Neural crest cell (in vitro differentiated cells): ENCODE measurements around the gene ATP5IF1. TPM values are rescaled to one million over a fixed set of nuclear protein-coding genes. Genes with fewer than 3 reads are reported as not detected.

ENCODE experiments used
- DNase-seq: peaks from one replicate; pipeline ENCODE4 v3.0.0; 2021; ENCODE audit warnings: low read depth, mixed read lengths, low spot score
- H3K27ac Mint-ChIP-seq: one replicate; pipeline ENCODE4 v1.8.0; 2021; ENCODE audit warnings: mild to moderate bottlenecking, mixed read lengths; ENCODE audit not compliant: unreplicated experiment
- H3K27me3 Mint-ChIP-seq: 2 replicates; pipeline ENCODE4 v1.8.0; 2021; ENCODE audit warnings: low read depth, mild to moderate bottlenecking, mixed read lengths
- H3K36me3 Mint-ChIP-seq: 2 replicates; pipeline ENCODE4 v1.8.0; 2021; ENCODE audit warnings: low read depth, mild to moderate bottlenecking, mixed read lengths
- H3K4me1 Mint-ChIP-seq: 2 replicates; pipeline ENCODE4 v1.8.0; 2021; ENCODE audit warnings: mixed read lengths
- H3K4me3 Mint-ChIP-seq: one replicate; pipeline ENCODE4 v1.8.0; 2021; ENCODE audit warnings: mild to moderate bottlenecking, mixed read lengths
- H3K9me3 Mint-ChIP-seq: 2 replicates; pipeline ENCODE4 v1.8.0; 2021; ENCODE audit warnings: mixed read lengths
- total RNA-seq: library from RNA; stranded (reverse); gene quantifications from 2 replicates; pipeline ENCODE4 v1.2.1, GENCODE V29; 2021
- TF ChIP-seq, protein P1 (sequence below): fragments of 200-600 bp; sonication (generic); conservative IDR thresholded peaks from 2 replicates; pipeline ENCODE4 v1.5.0; 2021; ENCODE audit warnings: antibody characterized with exemption, mild to moderate bottlenecking

Gene ATP5IF1
- total RNA-seq, 1 donor from 2014 or later = 125 TPM

DNA sequence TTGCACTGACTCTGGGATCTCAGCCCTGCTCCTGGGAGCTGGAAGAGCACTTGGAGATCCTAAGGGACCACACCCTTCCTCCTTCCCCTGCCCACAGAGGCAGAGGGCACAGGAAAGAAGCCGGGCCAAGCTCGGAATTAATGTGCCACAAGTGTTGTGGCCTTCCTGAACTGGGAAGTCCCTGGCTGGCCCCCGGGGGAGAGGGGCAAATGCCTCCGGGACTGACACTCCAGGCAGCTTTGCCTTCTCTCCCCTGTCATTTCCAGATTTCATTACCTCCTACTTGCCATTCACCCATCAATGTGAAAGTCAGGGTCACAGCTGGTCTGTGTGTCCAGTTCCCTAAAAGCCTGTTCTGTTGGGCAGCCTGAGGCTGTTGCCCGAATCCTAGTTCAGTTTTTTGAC, 45.1 kb downstream of the ATP5IF1 start:
- Mint-ChIP-seq H3K36me3 (no peaks in the 10 kb centered on the region), H3K9me3 (no peaks in the 10 kb centered on the region), H3K4me1 (no peaks in the 10 kb centered on the region), H3K27me3 (no peaks in the 10 kb centered on the region), H3K4me3 (no peak overlapping the region), H3K27ac (no peak overlapping the region)
- TF ChIP-seq, protein P1, sequence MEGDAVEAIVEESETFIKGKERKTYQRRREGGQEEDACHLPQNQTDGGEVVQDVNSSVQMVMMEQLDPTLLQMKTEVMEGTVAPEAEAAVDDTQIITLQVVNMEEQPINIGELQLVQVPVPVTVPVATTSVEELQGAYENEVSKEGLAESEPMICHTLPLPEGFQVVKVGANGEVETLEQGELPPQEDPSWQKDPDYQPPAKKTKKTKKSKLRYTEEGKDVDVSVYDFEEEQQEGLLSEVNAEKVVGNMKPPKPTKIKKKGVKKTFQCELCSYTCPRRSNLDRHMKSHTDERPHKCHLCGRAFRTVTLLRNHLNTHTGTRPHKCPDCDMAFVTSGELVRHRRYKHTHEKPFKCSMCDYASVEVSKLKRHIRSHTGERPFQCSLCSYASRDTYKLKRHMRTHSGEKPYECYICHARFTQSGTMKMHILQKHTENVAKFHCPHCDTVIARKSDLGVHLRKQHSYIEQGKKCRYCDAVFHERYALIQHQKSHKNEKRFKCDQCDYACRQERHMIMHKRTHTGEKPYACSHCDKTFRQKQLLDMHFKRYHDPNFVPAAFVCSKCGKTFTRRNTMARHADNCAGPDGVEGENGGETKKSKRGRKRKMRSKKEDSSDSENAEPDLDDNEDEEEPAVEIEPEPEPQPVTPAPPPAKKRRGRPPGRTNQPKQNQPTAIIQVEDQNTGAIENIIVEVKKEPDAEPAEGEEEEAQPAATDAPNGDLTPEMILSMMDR = no peak
- DNase-seq = no peak

DNA sequence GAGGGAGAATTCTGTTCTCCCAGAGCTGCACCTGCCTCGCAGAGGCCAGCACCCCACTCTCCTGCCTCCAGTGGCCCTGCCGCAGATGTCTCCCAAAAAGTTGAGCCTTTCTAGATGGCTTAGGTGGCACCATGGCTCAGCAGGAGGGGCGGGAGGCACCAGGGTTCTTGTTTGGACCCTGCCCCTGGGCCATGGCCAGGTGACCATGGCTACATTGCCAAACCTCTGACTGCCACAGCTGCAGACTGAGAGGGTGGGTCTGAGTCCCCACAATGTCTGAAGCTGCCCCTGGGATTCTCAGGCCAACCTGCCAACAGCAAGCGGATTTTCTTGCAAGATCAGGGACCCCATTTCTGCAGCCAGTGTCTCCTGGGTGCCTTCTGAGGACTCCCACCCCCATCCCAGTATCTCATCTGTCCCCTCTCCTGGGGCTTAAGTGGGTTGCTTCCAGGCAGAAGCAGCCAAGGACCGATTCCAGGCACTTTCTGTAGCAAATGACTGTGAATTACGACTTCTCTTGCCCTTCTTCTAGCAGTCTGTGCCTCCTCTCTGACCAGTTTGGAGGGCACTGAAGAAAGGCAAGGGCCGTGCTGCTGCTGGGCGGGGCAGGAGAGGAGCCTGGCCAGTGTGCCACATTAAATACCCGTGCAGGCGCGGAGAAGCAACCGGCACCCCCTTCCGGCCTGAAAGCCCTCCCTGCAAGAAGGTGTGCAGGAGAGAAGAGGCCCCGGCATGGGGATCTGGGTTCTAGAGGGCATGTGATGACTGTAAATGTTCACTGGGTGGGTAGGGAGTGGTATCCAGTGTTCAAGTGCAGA, 45.9 kb downstream of the ATP5IF1 start:
- TF ChIP-seq, protein P1 = no peak
- Mint-ChIP-seq H3K4me3 (no peak overlapping the region), H3K36me3 (no peaks in the 10 kb centered on the region), H3K9me3 (no peaks in the 10 kb centered on the region), H3K27me3 (no peaks in the 10 kb centered on the region), H3K27ac (no peak overlapping the region), H3K4me1 (no peaks in the 10 kb centered on the region)
- DNase-seq = no peak

DNA sequence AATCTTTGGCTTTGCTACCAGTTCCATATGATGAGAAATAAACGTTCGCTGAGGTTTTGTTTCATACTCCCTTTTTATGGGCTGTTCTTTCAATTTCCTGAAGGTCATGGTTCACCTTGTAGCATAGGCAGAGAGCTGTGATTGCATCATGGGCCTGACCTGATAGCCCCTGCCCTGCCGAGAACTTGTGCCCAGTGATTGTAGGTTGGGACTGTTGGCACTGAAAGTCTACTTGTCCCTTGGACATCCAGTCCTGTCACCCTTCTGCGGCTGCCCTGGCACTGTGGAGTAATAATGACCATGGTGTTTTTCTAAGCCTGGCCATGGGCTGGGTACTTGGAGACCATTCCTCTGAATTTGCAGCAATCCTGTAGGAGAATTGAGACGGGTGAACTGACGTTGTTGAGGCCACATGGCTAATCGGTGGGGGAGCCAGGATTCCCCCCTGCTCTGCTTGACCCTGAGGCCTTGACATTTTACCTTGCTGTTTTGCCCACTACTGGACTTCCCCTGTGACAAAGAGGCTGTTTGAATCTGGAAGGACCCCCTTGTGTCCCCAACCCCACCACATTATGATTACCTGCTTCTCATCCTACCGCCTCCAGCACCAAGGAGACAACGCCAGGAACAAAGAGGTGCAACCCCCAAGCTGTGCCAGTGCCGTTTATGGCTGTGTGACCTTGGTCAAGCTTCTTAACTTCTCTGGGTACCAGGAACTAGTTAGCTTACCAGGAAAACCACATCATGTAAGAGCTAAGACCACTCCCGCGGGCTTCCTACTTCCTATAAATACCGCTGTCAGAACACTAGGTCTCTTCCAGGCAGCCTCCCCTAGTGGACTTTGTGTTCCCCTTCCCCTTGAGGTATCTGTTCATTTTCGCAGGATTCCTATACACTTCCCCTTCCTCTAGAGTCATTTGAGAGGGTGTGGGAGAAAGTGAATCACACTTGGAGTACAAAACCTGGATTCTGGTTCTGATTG, 46.8 kb downstream of the ATP5IF1 start:
- TF ChIP-seq, protein P1 = no peak
- DNase-seq = no peak
- Mint-ChIP-seq H3K27me3 (no peaks in the 10 kb centered on the region), H3K36me3 (no peaks in the 10 kb centered on the region), H3K4me1 (no peaks in the 10 kb centered on the region), H3K9me3 (no peaks in the 10 kb centered on the region), H3K4me3 (no peak overlapping the region), H3K27ac (no peak overlapping the region)

DNA sequence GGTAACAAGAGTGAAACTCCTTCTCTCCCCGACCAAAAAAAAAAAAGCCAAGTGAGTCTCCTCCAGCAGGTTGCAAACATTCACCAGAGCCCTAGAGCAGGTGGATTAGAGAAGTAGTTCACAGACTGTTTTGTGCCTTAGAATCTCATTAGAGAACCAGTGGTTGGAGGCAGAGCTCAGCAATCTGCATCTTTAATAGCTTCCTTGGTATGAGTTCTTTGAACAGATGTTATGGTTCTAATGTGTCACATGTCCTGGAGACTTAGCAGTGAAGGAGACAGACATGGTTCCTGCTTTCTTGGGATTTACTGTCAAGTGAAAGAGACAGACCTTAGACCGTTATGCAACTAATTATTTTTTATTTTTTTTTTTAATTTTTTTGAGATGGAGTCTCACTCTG, 50.2 kb downstream of the ATP5IF1 start:
- H3K4me3 Mint-ChIP-seq = no peak overlapping the region
- no peaks in the 10 kb centered on the region for H3K27me3 Mint-ChIP-seq
- H3K4me1 Mint-ChIP-seq = peaks cover 5% of the 10 kb centered on the region
- TF ChIP-seq, protein P1 = no peak
- H3K27ac Mint-ChIP-seq = no peak overlapping the region
- no peaks in the 10 kb centered on the region for H3K9me3 Mint-ChIP-seq
- DNase-seq = no peak
- H3K36me3 Mint-ChIP-seq = no peaks in the 10 kb centered on the region

Other genes starting within 250 kb of the ATP5IF1 start
- 35.9 and 39.5 TPM in 2 replicates for gene EYA3, start 147.5 kb upstream of the ATP5IF1 start, total RNA-seq
- gene PTAFR, start 59.4 kb upstream of the ATP5IF1 start, total RNA-seq = 0.25 and 0.28 TPM in 2 replicates
- gene DNAJC8, start 3.1 kb upstream of the ATP5IF1 start, total RNA-seq = 132 and 138 TPM in 2 replicates
- 20.2 and 20.6 TPM in 2 replicates for gene SESN2, start 23.4 kb downstream of the ATP5IF1 start, total RNA-seq
- gene MED18, start 92.9 kb downstream of the ATP5IF1 start, total RNA-seq = 11.8 and 12.5 TPM in 2 replicates
- 79.1 and 80.8 TPM in 2 replicates for gene PHACTR4, start 133.6 kb downstream of the ATP5IF1 start, total RNA-seq